OCI-LY7 (cell line): Measurements from ENCODE around the gene CCDC170. TPM values are rescaled to one million over a fixed set of nuclear protein-coding genes. Genes with fewer than 3 reads are reported as not detected.

Experiments used
- BruUV-seq: library from RNA; stranded (reverse); fragments of 400-500 nt; replicated peaks from 2 replicates; lab custom pipeline; 2021; lab: Mats Ljungman, UMichigan
- CTCF ChIA-PET: fragments of 300-600 bp; sonication (Branson Sonifier 250); formaldehyde crosslinking; loops from one replicate; lab custom pipeline; 2022; ENCODE audit warnings: antibody characterized with exemption; ENCODE audit not compliant: unreplicated experiment; lab: Charles Lee
- POLR2A ChIA-PET: fragments of 300-600 bp; sonication (Branson Sonifier 250); formaldehyde crosslinking; loops from one replicate; lab custom pipeline; 2022; ENCODE audit warnings: antibody characterized with exemption; lab: Charles Lee
- DNase-seq: peaks from one replicate; pipeline ENCODE4 v3.0.0-alpha.2; 2015; ENCODE audit warnings: low spot score
- H2AFZ ChIP-seq: fragments of 200-600 bp; sonication (generic), shearing (Covaris generic); 2 replicates; pipeline ENCODE4 v1.6.1; 2014; ENCODE audit warnings: mild to moderate bottlenecking, antibody characterized with exemption, low read length, moderate library complexity
- H3K27ac ChIP-seq: fragments of 200-600 bp; sonication (generic); 2 replicates; pipeline ENCODE4 v1.5.1; 2014; ENCODE audit warnings: mixed run types, low read depth, mild to moderate bottlenecking, moderate library complexity, low read length, inconsistent platforms; ENCODE audit not compliant: poor library complexity, severe bottlenecking
- H3K36me3 ChIP-seq: fragments of 200-600 bp; sonication (generic); 2 replicates; pipeline ENCODE4 v1.6.1; 2014; ENCODE audit warnings: mild to moderate bottlenecking, antibody characterized with exemption, low read length, moderate library complexity, mixed read lengths; ENCODE audit not compliant: insufficient read depth
- H3K4me1 ChIP-seq: fragments of 200-600 bp; sonication (generic); 2 replicates; pipeline ENCODE4 v1.5.1; 2014; ENCODE audit warnings: mild to moderate bottlenecking, low read length; ENCODE audit not compliant: insufficient read depth, poor library complexity, severe bottlenecking
- H3K4me2 ChIP-seq: fragments of 200-600 bp; sonication (generic); 2 replicates; pipeline ENCODE4 v1.6.1; 2014; ENCODE audit warnings: mild to moderate bottlenecking, low read length
- H3K4me3 ChIP-seq: fragments of 200-600 bp; sonication (generic); 2 replicates; pipeline ENCODE4 v1.5.1; 2014; ENCODE audit warnings: mild to moderate bottlenecking, low read depth, low read length; ENCODE audit not compliant: poor library complexity, severe bottlenecking
- H3K79me2 ChIP-seq: fragments of 200-600 bp; sonication (generic); 2 replicates; pipeline ENCODE4 v1.6.1; 2016; ENCODE audit warnings: low read depth, mild to moderate bottlenecking, low read length, moderate library complexity, mixed read lengths; ENCODE audit not compliant: insufficient read depth
- H3K9me2 ChIP-seq: fragments of 200-600 bp; sonication (generic); 2 replicates; pipeline ENCODE4 v1.6.1; 2016; ENCODE audit warnings: mild to moderate bottlenecking, low read length, mixed read lengths; ENCODE audit not compliant: insufficient read depth
- H3K9me3 ChIP-seq: fragments of 200-600 bp; sonication (generic); 2 replicates; pipeline ENCODE4 v1.6.1; 2014; ENCODE audit warnings: mild to moderate bottlenecking, mixed run types, low read length, mixed read lengths
- H4K20me1 ChIP-seq: fragments of 200-600 bp; sonication (generic); 2 replicates; pipeline ENCODE4 v1.6.1; 2014; ENCODE audit warnings: mild to moderate bottlenecking, antibody characterized with exemption, low read length, moderate library complexity, mixed read lengths; ENCODE audit not compliant: insufficient read depth
- CTCF ChIP-seq: fragments of 200-600 bp; sonication (generic); conservative IDR thresholded peaks from 2 replicates; pipeline ENCODE4 v1.5.1; 2014; ENCODE audit warnings: mild to moderate bottlenecking, antibody characterized with exemption, low read length, moderate library complexity, mixed read lengths
- EZH2phosphoT487 ChIP-seq: fragments of 200-600 bp; sonication (generic); IDR thresholded peaks from 2 replicates; pipeline ENCODE4 v1.6.1; 2018; ENCODE audit warnings: low read depth, borderline replicate concordance, mild to moderate bottlenecking, mixed run types, antibody characterized with exemption, low read length, moderate library complexity, mixed read lengths
- intact Hi-C: fragments of 100-400 bp; cut with micrococcal nuclease; formaldehyde crosslinking; loops from one replicate; pipeline ENCODE4 v1.10.0; 2022; ENCODE audit not compliant: unreplicated experiment
- total RNA-seq, 2 experiments: library from RNA; depleted of rRNA in 1 of 2; stranded (reverse); fragments of >200 nt in 1 of 2; shearing (Covaris generic) in 1 of 2; gene quantifications; 2 replicates each; pipeline ENCODE4 v1.2.3, GENCODE V29; 2014 to 2022

Gene CCDC170
- total RNA-seq, 2 experiments from 2014 or later = not detected

- no peaks in the 10 kb centered on the region for H3K4me1 ChIP-seq
- no peak for TF ChIP-seq CTCF
- TF ChIP-seq EZH2phosphoT487 = no peak
- CTCF ChIA-PET = no interaction called here
- no peak overlapping the region for H2AFZ ChIP-seq
- no peaks in the 10 kb centered on the region for H3K9me2 ChIP-seq
- no peak for DNase-seq
- intact Hi-C loops = no loop called here
- no peak overlapping the region for H3K27ac ChIP-seq
- no peaks in the 10 kb centered on the region for H3K9me3 ChIP-seq
- POLR2A ChIA-PET = interaction anchor here (0.7 kb wide), 1 partner anchor 1521 kb away, joined by 3 read pairs; no protein-coding TSS in a partner anchor
- no peaks in the 10 kb centered on the region for H4K20me1 ChIP-seq
- H3K79me2 ChIP-seq = no peaks in the 10 kb centered on the region
- no peak overlapping the region for H3K4me2 ChIP-seq
- no peak overlapping the region for H3K4me3 ChIP-seq
- H3K36me3 ChIP-seq = no peaks in the 10 kb centered on the region
- BruUV-seq = no TSS peak
Measured at GRCh38 chr6:151624900-151625536, 131.2 kb downstream of the CCDC170 start.

- Histone ChIP-seq H2AFZ (no peak overlapping the region), H3K36me3 (no peaks in the 10 kb centered on the region), H3K9me2 (no peaks in the 10 kb centered on the region), H4K20me1 (no peaks in the 10 kb centered on the region), H3K4me1 (no peaks in the 10 kb centered on the region), H3K4me3 (no peak overlapping the region), H3K4me2 (no peak overlapping the region), H3K9me3 (no peaks in the 10 kb centered on the region), H3K27ac (no peak overlapping the region), H3K79me2 (no peaks in the 10 kb centered on the region)
- no peak for DNase-seq
- ChIA-PET POLR2A (no interaction called here), CTCF (no interaction called here)
- TF ChIP-seq EZH2phosphoT487 (no peak), CTCF (no peak)
- intact Hi-C loops = no loop called here
- BruUV-seq = no TSS peak
Measured at GRCh38 chr6:151627689-151628444, 134.1 kb downstream of the CCDC170 start.

- no peak overlapping the region for H2AFZ ChIP-seq
- ChIA-PET CTCF (no interaction called here), POLR2A (interaction anchor here (0.6 kb wide), 2 partner anchors 119 to 313 kb away, joined by 4 read pairs; no protein-coding TSS in a partner anchor)
- no peak for TF ChIP-seq CTCF
- no peak for TF ChIP-seq EZH2phosphoT487
- no TSS peak for BruUV-seq
- no peak overlapping the region for H3K4me2 ChIP-seq
- H3K4me3 ChIP-seq = no peak overlapping the region
- H3K36me3 ChIP-seq = no peaks in the 10 kb centered on the region
- no peaks in the 10 kb centered on the region for H3K9me3 ChIP-seq
- DNase-seq = no peak
- no peaks in the 10 kb centered on the region for H3K9me2 ChIP-seq
- H3K79me2 ChIP-seq = no peaks in the 10 kb centered on the region
- intact Hi-C loops = no loop called here
- no peak overlapping the region for H3K27ac ChIP-seq
- no peaks in the 10 kb centered on the region for H4K20me1 ChIP-seq
- H3K4me1 ChIP-seq = no peaks in the 10 kb centered on the region
Measured at GRCh38 chr6:151629791-151630190, 136.0 kb downstream of the CCDC170 start.
